Stimulated activated CD4-positive, alpha-beta T cell treated with anti-CD3 and anti-CD28 coated beads, Interleukin-15, amount 100 ng/mL, for 1 hour (primary cell): ENCODE results near the gene SPOP.

Experiments
- DNase-seq, 2 donors: peaks; one replicate each; pipeline ENCODE4 v3.0.0-alpha.2; 2020; ENCODE audit warnings: low read depth in 1 of 2, low spot score in 1 of 2

The SPOP gene

GRCh38 chr17:49588726-49589576 is 88.9 kb downstream of the SPOP start:
- no peak for DNase-seq

DNA sequence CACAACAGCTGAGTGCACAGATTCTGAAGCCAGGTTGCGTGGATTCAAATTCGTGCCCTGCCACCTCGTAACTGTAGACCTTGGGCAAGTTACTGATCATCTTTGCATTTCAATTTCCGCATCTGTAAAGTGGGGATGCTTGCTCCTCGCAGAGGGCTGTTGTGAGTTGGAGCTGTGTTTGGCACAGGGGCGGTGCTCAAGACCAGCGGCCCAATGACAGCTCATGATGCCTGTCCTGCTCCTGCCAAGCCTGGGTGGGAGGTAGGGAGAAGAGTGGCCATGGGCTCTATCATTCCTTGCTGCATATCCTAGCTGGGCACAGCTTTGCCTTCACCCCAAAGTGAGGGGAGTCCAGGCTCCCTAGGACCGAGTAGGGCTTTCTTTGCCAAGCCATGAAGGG is 89.6 kb downstream of the SPOP start:
- no peak for DNase-seq

DNA sequence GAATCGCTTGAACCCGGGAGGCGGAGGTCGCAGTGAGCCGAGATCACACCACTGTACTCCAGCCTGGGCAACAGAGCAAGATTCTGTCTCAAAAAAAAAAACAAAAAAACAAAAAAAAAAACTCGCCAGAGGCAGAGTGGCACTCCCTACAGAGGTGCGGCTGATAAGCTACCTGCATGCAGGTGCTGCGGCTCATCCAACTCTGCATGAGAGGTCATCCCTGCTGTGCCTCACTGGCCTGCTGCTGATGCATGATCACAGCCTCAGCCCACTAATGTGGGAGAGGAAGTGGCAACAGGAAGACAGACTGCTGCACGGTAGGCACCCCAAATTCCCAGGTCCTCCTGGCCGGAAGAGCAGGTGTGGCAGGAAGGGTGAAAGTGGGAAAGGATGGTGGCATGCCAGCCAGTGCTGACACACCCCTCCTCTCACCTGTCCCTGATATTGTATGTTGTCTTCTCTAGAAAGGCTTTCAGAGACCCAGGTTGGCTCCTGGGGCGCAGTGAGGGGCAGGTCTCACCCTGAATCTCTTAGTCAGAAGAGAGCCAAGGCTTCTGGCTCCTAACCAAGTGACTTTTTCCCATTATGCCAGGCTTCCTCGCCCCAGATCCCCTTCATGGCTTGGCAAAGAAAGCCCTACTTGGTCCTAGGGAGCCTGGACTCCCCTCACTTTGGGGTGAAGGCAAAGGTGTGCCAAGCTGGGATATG is 90.4 kb downstream of the SPOP start:
- no peak for DNase-seq

DNA sequence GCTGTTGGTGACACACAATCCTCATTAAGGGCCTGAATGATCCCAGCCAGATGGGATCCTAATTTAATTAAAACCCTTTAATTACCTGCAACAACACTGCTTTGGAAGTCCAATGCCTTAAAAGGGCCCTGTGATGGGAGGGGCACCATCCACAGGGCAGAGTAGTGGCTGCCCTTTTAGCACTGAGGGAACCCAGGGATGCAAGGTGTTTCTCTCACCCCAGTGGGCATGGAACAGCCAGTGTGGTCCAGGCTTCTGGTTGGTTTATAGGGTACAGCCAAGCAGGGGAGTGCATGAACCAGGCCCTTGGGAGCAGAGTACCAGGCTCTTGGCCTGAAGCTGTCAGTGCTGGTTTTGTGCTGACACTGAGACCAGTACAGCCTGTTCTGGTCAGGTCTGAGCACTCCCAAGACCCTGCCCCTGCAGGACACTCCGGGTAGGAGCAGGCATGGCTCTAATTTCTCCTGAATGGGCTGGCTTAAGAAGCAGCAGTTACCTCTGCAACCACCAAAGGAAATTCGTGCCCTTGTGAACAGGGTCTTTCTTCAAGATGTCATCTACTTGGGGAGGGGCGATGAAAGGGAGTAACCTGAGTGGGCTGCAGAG is 92.4 kb downstream of the SPOP start:
- DNase-seq, result no peak

DNA sequence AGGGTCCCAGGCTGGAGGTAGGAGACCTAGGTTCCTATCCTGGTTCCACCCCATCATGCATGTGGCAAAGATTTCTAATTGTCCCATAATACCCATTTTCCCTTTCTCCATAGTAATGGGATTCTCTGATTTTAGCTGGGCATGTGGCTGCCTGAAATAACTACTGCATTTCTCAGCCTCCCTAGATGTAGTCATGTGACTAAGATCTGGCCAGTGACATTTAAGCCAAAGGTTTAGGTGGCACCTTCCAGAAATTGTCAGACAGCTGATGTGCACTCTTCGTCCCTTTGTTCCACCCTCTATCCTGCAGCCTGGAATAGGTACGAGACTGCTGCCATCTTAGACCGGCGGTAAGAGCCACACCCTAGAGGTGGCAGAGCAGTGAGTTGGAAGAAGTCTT is 94.0 kb downstream of the SPOP start:
- no peak for DNase-seq

DNA sequence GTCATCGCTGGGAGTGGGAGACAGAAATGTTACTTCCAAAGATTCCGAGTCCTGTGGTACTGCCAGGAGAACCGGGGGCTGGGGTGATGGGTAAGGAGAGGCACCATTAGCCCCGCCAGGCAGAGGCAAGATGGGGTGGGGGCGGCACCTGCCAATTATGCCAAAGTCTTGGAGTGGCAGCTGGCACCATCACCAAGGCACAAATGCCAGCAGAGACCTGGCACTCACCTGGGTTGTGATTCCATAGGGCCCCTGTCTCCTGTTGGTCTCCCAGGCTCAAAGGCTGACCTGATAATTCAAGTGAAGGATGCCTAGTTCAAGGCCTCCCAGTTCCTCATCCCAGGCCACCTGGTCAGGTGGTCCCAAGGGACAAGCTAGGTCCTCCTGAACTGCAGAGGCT is 94.7 kb downstream of the SPOP start:
- DNase-seq, result no peak

- no peak for DNase-seq
Observed at GRCh38 chr17:49582789-49583188, 95.1 kb downstream of the SPOP start.

DNA sequence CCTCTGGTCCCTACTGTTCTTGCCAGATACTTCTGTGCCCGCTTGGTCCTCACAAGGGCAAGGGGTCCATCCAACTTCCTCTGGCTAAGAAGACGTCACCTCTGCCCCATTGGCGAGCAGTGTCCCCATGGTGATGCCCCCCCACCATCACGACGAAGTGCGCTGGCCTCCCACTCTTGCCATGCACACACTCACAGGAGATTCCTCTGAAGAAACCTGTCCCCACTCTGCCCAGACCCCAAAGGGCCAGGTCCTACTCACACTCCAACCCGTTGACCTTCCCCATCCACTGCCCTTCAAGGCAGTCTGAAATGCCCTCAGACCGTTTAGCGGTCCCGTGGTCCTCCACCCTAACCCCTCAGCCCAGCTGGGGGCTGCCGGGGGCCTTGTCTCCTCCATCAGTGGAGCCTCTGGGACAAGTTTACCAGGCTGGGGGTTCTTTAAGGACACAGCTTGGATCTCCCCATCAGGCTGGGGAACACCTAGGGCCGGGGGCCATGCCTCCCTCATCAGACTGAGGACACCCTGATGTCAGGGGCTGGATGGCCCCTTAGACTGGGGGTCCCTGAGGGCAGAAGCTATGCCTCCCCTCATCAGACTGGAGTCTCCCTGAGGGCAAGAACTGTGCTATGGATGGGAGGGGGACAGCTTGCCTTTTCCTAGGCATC is 95.7 kb downstream of the SPOP start:
- DNase-seq, result no peak

GRCh38 chr17:49581648-49581998 is 96.3 kb downstream of the SPOP start:
- no peak for DNase-seq

GRCh38 chr17:49580981-49581647 is 96.8 kb downstream of the SPOP start:
- no peak for DNase-seq

DNA sequence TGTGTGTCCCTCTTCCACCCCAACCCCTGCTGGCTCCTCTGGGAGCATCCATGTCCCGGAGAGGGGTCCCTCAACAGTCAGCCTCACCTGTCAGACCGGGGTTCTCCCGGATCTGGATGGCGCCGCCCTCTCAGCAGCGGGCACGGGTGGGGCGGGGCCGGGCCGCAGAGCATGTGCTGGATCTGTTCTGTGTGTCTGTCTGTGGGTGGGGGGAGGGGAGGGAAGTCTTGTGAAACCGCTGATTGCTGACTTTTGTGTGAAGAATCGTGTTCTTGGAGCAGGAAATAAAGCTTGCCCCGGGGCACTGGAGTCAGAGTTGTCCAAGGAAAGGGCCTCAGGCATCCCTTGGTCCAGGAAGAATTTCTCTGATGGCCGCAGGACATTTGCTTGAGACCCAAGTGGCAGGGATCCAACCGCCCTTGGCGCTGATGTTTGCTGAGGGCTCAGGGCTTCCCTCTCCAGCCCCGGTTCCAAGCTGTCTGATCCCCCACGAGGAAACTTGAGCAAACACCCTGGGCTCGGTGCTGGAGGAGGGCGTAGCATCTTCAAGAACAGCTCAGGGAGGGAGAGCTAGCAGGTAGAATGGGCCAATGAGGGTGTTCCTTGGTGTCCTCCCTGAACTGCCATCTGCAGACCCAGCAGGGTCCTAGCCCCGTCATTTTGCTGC is 97.7 kb downstream of the SPOP start:
- DNase-seq, result no peak

GRCh38 chr17:49579522-49579921 is 98.4 kb downstream of the SPOP start:
- no peak for DNase-seq

DNA sequence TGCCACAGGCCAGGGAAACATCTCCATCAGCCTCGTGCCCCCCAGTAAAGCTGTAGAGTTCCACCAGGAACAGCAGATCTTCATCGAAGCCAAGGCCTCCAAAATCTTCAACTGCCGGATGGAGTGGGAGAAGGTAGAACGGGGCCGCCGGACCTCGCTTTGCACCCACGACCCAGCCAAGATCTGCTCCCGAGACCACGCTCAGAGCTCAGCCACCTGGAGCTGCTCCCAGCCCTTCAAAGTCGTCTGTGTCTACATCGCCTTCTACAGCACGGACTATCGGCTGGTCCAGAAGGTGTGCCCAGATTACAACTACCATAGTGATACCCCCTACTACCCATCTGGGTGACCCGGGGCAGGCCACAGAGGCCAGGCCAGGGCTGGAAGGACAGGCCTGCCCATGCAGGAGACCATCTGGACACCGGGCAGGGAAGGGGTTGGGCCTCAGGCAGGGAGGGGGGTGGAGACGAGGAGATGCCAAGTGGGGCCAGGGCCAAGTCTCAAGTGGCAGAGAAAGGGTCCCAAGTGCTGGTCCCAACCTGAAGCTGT is 98.9 kb downstream of the SPOP start:
- DNase-seq, result no peak

DNA sequence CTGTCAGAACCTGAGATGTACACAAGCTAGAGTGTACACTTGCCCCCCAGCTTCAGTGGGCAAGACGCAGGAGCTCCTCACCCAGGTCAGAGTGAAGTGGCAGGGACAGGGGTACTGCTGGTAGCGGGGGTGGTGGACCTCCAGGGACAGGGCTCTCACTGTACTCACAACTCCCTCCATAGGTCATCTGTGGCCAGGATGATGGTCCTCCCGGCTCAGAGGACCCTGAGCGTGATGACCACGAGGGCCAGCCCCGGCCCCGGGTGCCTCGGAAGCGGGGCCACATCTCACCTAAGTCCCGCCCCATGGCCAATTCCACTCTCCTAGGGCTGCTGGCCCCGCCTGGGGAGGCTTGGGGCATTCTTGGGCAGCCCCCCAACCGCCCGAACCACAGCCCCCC is 99.5 kb downstream of the SPOP start:
- DNase-seq, result no peak

DNA sequence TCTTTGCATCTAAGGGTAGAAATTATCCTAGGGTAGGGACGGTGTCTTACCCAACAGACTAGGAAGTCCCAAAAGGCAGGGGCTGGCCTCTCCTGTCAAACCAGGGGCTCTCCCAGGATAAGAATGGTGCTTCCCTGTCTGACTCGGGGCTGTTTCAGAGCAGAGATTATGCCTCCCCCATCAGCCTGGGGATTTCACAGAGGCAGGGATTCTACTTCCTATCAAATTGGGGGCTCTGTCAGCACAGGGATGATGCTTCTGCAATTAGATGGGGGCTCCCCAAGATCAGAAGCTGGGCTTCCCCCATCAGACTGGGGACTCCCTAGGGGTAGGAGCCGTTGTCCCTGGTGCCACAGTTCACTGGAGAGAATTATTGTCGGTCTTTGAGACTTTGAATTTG is 99.9 kb downstream of the SPOP start:
- no peak for DNase-seq

DNA sequence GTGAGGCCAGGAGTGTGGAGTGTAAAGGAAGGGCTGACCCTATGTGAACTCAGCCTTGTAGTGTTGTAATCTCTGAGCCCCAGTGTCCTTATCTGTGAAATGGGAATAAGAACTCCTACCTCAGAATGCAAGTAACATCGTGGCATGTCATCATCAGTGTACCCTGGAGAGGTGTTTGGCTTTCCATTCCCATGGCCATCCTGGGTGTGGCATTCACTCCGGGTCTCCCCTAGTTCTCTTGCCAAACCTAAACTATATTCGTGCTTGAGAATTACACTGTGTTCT is 100.3 kb downstream of the SPOP start:
- DNase-seq, result no peak

DNA sequence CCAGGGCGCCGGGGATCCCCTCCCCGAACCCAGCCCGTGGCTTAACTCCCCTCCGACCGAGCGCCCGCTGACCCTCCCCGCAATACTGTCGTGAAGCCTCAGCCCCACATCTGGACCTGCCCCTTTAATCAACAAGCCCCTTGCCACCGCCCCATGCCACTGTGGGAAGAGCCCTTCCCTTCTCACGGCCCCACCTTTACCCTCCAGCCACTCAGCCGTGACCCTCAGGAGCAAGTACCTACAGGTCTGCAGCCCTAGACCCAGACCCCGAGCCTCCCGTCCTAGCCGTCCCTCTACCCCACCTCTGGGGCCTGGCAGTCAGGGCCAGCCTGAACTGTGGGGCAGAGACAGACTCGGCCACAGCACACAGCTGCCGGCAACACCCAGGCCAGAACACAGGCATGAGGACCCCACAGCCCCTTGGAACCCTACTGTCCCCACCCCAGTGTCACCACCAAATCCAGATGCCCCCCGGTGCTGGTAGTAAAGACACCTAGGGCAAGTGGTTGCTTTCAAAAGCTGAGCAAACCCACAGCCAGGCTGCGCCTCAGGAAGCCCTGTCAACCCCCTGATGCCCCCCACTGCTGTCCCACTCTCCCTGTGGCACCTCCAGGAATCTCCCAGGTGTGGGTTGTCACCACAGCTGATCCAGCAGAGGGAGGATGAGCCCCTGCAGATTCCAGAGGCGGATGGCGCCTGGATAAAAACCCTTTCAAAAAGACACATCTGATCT is 100.8 kb downstream of the SPOP start:
- DNase-seq, result no peak

- DNase-seq, result no peak
Observed at GRCh38 chr17:49576088-49576916, 101.6 kb downstream of the SPOP start.

- DNase-seq, result peak; percentile 33 to 62
Observed at GRCh38 chr17:49575679-49576087, 102.2 kb downstream of the SPOP start, which contains the start of gene NXPH3. Gene NXPH3 (plus strand): TSS chr17:49575871. CDS start chr17:49576220, 349 bp downstream.
